ENCODE measurements around the gene TMEM200A. TPM values are rescaled to one million over a fixed set of nuclear protein-coding genes. Genes with fewer than 3 reads are reported as not detected.

The TMEM200A gene
- polyA plus RNA-seq, 1 of the 3 experiments (the other 2 are of a cell fraction), result 32.6 TPM

- ChIA-PET CTCF (interaction anchor here (0.6 to 2.5 kb wide), 7 partner anchors 9 to 549 kb away, joined by 3 to 17 read pairs (median 4); no protein-coding TSS in a partner anchor), POLR2A (no interaction called here)
- Histone ChIP-seq H3K79me2 (ENCODE audit: insufficient read depth) (peaks cover 10% of the 10 kb centered on the region; the same call in 1 of the 2 replicates), H3K9me3 (no peaks in the 10 kb centered on the region), H3K4me3 (ENCODE audit: low read depth in 2 of 2, low read length in 1 of 2) (no peak overlapping the region; a peak in 1 of 4 replicates), H3F3A (replicated peaks; ENCODE audit: insufficient read depth) (peaks cover 28% of the 10 kb centered on the region), H3K9ac (no peak overlapping the region), H3K27ac (ENCODE audit: low read depth in 2 of 2, low read length in 1 of 2) (peak overlapping the region in 1 of 2 experiments; percentile 86; a peak in 1 of 4 replicates), H4K20me1 (ENCODE audit: insufficient read depth) (no peaks in the 10 kb centered on the region), H3K4me1 (ENCODE audit: control insufficient read depth in 1 of 2, insufficient read depth in 2 of 2, low read depth in 1 of 2, low read length in 1 of 2) (peaks cover 0 to 4% of the 10 kb centered on the region in 2 experiments; a peak in 2 of 4 replicates), H2AFZ (ENCODE audit: low read depth) (0 out of 2 replicates have a peak overlapping the region, but pooled peaks have one; percentile 13), H3K27me3 (ENCODE audit: insufficient read depth) (no peaks in the 10 kb centered on the region), H3K9me2 (no peaks in the 10 kb centered on the region), H3K4me2 (peak overlapping the region; percentile 12; the same call in 1 of the 2 replicates), H3K36me3 (replicated peaks in 1 of 2; ENCODE audit: control insufficient read depth in 1 of 2, insufficient read depth in 2 of 2, low read length in 1 of 2) (no peaks in the 10 kb centered on the region)
- 8% methylated on average over 3 of the region's 3 CpGs for WGBS (ENCODE audit: low lambda C conversion rate)
- TF ChIP-seq SMC3 (IDR thresholded peaks at IDR 0.05; ENCODE audit: low read depth, low read length), result peak; percentile 71
- TF ChIP-seq RAD21 (IDR thresholded peaks at IDR 0.05; ENCODE audit: low read length), result peak; percentile 80
- no peak for TF ChIP-seq RCOR1 (IDR thresholded peaks at IDR 0.05; ENCODE audit: low read length)
- TF ChIP-seq FOSL2 (IDR thresholded peaks at IDR 0.05; ENCODE audit: borderline replicate concordance, low read depth), result no peak
- TF ChIP-seq, protein P1, sequence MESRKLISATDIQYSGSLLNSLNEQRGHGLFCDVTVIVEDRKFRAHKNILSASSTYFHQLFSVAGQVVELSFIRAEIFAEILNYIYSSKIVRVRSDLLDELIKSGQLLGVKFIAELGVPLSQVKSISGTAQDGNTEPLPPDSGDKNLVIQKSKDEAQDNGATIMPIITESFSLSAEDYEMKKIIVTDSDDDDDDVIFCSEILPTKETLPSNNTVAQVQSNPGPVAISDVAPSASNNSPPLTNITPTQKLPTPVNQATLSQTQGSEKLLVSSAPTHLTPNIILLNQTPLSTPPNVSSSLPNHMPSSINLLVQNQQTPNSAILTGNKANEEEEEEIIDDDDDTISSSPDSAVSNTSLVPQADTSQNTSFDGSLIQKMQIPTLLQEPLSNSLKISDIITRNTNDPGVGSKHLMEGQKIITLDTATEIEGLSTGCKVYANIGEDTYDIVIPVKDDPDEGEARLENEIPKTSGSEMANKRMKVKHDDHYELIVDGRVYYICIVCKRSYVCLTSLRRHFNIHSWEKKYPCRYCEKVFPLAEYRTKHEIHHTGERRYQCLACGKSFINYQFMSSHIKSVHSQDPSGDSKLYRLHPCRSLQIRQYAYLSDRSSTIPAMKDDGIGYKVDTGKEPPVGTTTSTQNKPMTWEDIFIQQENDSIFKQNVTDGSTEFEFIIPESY (IDR thresholded peaks at IDR 0.05; ENCODE audit: borderline replicate concordance, low read depth), result no peak
- TF ChIP-seq CTCF (IDR thresholded peaks at IDR 0.05), result peak; percentile 98
- TF ChIP-seq MXI1 (IDR thresholded peaks at IDR 0.05; ENCODE audit: low read depth, low read length), result no peak
- no peak for TF ChIP-seq YY1 (IDR thresholded peaks at IDR 0.05; ENCODE audit: low read depth)
- TF ChIP-seq SIN3A (IDR thresholded peaks at IDR 0.05; ENCODE audit: borderline replicate concordance, low read depth, low read length), result no peak
- TF ChIP-seq TAF1 (IDR thresholded peaks at IDR 0.05; ENCODE audit: borderline replicate concordance, low read depth, low read length), result no peak
- TF ChIP-seq RFX5 (IDR thresholded peaks at IDR 0.05; ENCODE audit: low read length), result no peak
- TF ChIP-seq JUND (IDR thresholded peaks at IDR 0.05), result no peak
- TF ChIP-seq, protein P2, sequence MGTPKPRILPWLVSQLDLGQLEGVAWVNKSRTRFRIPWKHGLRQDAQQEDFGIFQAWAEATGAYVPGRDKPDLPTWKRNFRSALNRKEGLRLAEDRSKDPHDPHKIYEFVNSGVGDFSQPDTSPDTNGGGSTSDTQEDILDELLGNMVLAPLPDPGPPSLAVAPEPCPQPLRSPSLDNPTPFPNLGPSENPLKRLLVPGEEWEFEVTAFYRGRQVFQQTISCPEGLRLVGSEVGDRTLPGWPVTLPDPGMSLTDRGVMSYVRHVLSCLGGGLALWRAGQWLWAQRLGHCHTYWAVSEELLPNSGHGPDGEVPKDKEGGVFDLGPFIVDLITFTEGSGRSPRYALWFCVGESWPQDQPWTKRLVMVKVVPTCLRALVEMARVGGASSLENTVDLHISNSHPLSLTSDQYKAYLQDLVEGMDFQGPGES (IDR thresholded peaks at IDR 0.05; ENCODE audit: low read depth, low read length), result no peak
- TF ChIP-seq, protein P3, sequence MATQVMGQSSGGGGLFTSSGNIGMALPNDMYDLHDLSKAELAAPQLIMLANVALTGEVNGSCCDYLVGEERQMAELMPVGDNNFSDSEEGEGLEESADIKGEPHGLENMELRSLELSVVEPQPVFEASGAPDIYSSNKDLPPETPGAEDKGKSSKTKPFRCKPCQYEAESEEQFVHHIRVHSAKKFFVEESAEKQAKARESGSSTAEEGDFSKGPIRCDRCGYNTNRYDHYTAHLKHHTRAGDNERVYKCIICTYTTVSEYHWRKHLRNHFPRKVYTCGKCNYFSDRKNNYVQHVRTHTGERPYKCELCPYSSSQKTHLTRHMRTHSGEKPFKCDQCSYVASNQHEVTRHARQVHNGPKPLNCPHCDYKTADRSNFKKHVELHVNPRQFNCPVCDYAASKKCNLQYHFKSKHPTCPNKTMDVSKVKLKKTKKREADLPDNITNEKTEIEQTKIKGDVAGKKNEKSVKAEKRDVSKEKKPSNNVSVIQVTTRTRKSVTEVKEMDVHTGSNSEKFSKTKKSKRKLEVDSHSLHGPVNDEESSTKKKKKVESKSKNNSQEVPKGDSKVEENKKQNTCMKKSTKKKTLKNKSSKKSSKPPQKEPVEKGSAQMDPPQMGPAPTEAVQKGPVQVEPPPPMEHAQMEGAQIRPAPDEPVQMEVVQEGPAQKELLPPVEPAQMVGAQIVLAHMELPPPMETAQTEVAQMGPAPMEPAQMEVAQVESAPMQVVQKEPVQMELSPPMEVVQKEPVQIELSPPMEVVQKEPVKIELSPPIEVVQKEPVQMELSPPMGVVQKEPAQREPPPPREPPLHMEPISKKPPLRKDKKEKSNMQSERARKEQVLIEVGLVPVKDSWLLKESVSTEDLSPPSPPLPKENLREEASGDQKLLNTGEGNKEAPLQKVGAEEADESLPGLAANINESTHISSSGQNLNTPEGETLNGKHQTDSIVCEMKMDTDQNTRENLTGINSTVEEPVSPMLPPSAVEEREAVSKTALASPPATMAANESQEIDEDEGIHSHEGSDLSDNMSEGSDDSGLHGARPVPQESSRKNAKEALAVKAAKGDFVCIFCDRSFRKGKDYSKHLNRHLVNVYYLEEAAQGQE (IDR thresholded peaks at IDR 0.05; ENCODE audit: low read depth, low read length), result no peak
- no peak for TF ChIP-seq NRF1 (IDR thresholded peaks at IDR 0.05; ENCODE audit: low read depth, low read length)
- peak; percentile 20 for DNase-seq
Observed at GRCh38 chr6:130322673-130323268, 43.0 kb upstream of the TMEM200A start.
